ENCODE results near the gene NHLRC2.

Gene NHLRC2

DNA sequence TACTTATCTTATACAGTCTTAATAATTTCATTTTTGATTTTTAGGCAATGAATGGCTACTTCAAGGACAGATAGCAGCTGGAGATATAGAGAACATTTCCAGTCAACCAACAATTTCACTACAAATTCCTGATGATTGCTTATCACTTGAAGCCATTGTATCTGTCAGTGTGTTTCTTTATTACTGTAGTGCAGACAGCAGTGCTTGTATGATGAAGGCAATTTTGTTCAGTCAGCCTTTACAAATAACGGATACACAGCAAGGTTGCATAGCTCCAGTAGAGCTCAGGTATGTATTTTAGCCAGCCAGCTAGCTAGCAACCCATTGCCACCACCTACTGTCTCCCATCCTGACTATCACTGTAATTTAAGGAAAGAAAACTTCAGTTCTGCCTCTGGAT, 53.8 kb downstream of the NHLRC2 start:
- Histone ChIP-seq H4K20me1 (ENCODE audit: insufficient read depth, low read length) (no peaks in the 10 kb centered on the region), H3K4me3 (ENCODE audit: low read depth, low read length, poor library complexity, severe bottlenecking) (no peak overlapping the region), H3K79me2 (ENCODE audit: insufficient read depth, low read length) (no peaks in the 10 kb centered on the region), H3K9me3 (ENCODE audit: low read length) (no peaks in the 10 kb centered on the region), H3K4me1 (ENCODE audit: insufficient read depth, low read length, severe bottlenecking) (no peaks in the 10 kb centered on the region), H3K27me3 (ENCODE audit: insufficient read depth, low read length) (no peaks in the 10 kb centered on the region), H3K9ac (ENCODE audit: low read length) (no peak overlapping the region), H3K4me2 (ENCODE audit: low read length) (no peak overlapping the region), H2AFZ (ENCODE audit: low read length) (no peak overlapping the region), H3F3A (ENCODE audit: insufficient read depth, low read length) (no peaks in the 10 kb centered on the region), H3K27ac (ENCODE audit: low read depth, low read length, poor library complexity, severe bottlenecking) (no peak overlapping the region), H3K9me2 (ENCODE audit: low read depth, low read length) (no peaks in the 10 kb centered on the region), H3K36me3 (ENCODE audit: insufficient read depth, low read length) (peaks cover 58% of the 10 kb centered on the region)
- TF ChIP-seq EZH2 (IDR thresholded peaks at IDR 0.05; ENCODE audit: borderline replicate concordance, low read length) = no peak
- TF ChIP-seq, protein P1, sequence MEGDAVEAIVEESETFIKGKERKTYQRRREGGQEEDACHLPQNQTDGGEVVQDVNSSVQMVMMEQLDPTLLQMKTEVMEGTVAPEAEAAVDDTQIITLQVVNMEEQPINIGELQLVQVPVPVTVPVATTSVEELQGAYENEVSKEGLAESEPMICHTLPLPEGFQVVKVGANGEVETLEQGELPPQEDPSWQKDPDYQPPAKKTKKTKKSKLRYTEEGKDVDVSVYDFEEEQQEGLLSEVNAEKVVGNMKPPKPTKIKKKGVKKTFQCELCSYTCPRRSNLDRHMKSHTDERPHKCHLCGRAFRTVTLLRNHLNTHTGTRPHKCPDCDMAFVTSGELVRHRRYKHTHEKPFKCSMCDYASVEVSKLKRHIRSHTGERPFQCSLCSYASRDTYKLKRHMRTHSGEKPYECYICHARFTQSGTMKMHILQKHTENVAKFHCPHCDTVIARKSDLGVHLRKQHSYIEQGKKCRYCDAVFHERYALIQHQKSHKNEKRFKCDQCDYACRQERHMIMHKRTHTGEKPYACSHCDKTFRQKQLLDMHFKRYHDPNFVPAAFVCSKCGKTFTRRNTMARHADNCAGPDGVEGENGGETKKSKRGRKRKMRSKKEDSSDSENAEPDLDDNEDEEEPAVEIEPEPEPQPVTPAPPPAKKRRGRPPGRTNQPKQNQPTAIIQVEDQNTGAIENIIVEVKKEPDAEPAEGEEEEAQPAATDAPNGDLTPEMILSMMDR (IDR thresholded peaks at IDR 0.05; ENCODE audit: low read length) = no peak

DNA sequence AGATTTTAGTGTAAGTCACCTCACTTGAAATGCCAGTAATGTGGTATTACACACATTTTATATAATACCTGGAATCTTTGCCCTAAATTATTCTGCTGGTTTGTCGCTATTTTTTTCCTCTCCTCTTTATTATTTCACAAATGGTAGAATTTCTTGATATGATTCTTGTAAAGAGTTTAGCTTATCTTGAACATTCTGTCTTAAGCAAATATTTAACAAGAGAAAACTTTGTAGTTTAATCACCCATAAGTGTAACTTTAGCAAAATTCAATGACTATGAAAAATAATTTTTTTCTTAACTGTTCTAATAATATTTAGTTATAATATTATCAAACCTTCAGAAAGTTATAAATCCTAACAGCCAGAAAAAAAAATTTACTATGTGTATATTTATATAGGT, 56.7 kb downstream of the NHLRC2 start:
- Histone ChIP-seq H2AFZ (ENCODE audit: low read length) (no peak overlapping the region), H3K27me3 (ENCODE audit: insufficient read depth, low read length) (no peaks in the 10 kb centered on the region), H3K9ac (ENCODE audit: low read length) (no peak overlapping the region), H3F3A (ENCODE audit: insufficient read depth, low read length) (no peaks in the 10 kb centered on the region), H3K9me2 (ENCODE audit: low read depth, low read length) (no peaks in the 10 kb centered on the region), H3K27ac (ENCODE audit: low read depth, low read length, poor library complexity, severe bottlenecking) (no peak overlapping the region), H3K9me3 (ENCODE audit: low read length) (no peaks in the 10 kb centered on the region), H3K79me2 (ENCODE audit: insufficient read depth, low read length) (no peaks in the 10 kb centered on the region), H3K4me3 (ENCODE audit: low read depth, low read length, poor library complexity, severe bottlenecking) (no peak overlapping the region), H3K4me2 (ENCODE audit: low read length) (no peak overlapping the region), H4K20me1 (ENCODE audit: insufficient read depth, low read length) (no peaks in the 10 kb centered on the region), H3K4me1 (ENCODE audit: insufficient read depth, low read length, severe bottlenecking) (no peaks in the 10 kb centered on the region), H3K36me3 (ENCODE audit: insufficient read depth, low read length) (peaks cover 34% of the 10 kb centered on the region)
- TF ChIP-seq, protein P1 (IDR thresholded peaks at IDR 0.05; ENCODE audit: low read length) = no peak
- TF ChIP-seq EZH2 (IDR thresholded peaks at IDR 0.05; ENCODE audit: borderline replicate concordance, low read length) = no peak

DNA sequence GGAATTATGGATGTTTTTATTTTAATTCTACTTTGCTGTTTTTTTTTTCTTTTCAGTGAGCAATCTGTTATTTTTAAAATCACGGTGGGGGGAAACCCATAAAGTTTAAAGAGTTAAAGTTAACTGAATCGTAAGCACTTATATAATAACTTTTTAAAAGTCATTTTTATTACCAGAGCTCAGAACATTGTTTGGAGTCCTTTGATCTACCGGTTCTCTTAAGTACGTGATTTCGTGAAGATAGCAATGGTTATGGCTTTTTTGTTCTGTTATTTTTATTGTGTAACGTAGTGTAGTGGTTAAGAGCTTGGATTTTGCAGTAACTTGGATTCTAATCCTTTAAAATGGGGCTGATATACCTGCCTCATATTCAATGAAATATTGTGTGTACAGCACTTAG, 57.4 kb downstream of the NHLRC2 start:
- Histone ChIP-seq H4K20me1 (ENCODE audit: insufficient read depth, low read length) (no peaks in the 10 kb centered on the region), H3K9ac (ENCODE audit: low read length) (no peak overlapping the region), H3F3A (ENCODE audit: insufficient read depth, low read length) (no peaks in the 10 kb centered on the region), H3K4me2 (ENCODE audit: low read length) (no peak overlapping the region), H3K4me1 (ENCODE audit: insufficient read depth, low read length, severe bottlenecking) (no peaks in the 10 kb centered on the region), H3K9me3 (ENCODE audit: low read length) (no peaks in the 10 kb centered on the region), H3K27ac (ENCODE audit: low read depth, low read length, poor library complexity, severe bottlenecking) (no peak overlapping the region), H3K36me3 (ENCODE audit: insufficient read depth, low read length) (peaks cover 30% of the 10 kb centered on the region), H3K79me2 (ENCODE audit: insufficient read depth, low read length) (no peaks in the 10 kb centered on the region), H2AFZ (ENCODE audit: low read length) (no peak overlapping the region), H3K9me2 (ENCODE audit: low read depth, low read length) (no peaks in the 10 kb centered on the region), H3K27me3 (ENCODE audit: insufficient read depth, low read length) (no peaks in the 10 kb centered on the region), H3K4me3 (ENCODE audit: low read depth, low read length, poor library complexity, severe bottlenecking) (no peak overlapping the region)
- TF ChIP-seq, protein P1 (IDR thresholded peaks at IDR 0.05; ENCODE audit: low read length) = no peak
- TF ChIP-seq EZH2 (IDR thresholded peaks at IDR 0.05; ENCODE audit: borderline replicate concordance, low read length) = no peak
